Colonic mucosa (tissue), 4 donors: ENCODE results near the gene NLRP6. TPM values are rescaled to one million over a fixed set of nuclear protein-coding genes. Genes with fewer than 3 reads are reported as not detected.

Source experiments
- DNase-seq: peaks from one replicate; pipeline ENCODE4 v3.0.0-alpha.2; 2020
- H3K27ac ChIP-seq: fragments of 200-600 bp; one replicate; pipeline ENCODE4 v1.8.0; 2021
- H3K27me3 ChIP-seq: fragments of 200-600 bp; one replicate; pipeline ENCODE4 v1.8.0; 2021
- H3K36me3 ChIP-seq: fragments of 200-600 bp; one replicate; pipeline ENCODE4 v1.8.0; 2021
- H3K4me1 ChIP-seq: fragments of 200-600 bp; one replicate; pipeline ENCODE4 v1.8.0; 2021; ENCODE audit warnings: mild to moderate bottlenecking
- H3K4me3 ChIP-seq: fragments of 200-600 bp; one replicate; pipeline ENCODE4 v1.8.0; 2021
- H3K9ac ChIP-seq, 2 donors: one replicate each; pipeline ENCODE4 v1.7.0; 2013; ENCODE audit warnings: control low read depth in 2 of 2, low read depth in 2 of 2, low read length in 2 of 2
- H3K9me3 ChIP-seq: fragments of 200-600 bp; one replicate; pipeline ENCODE4 v1.8.0; 2021
- CTCF ChIP-seq: fragments of 200-600 bp; IDR thresholded peaks from one replicate; pipeline ENCODE4 v1.8.0; 2022; ENCODE audit warnings: antibody characterized with exemption, mild to moderate bottlenecking
- intact Hi-C: fragments of 100-400 bp; cut with DNase I; formaldehyde crosslinking; loops from one replicate; pipeline ENCODE4 v1.14.1; 2022
- total RNA-seq, 2 donors: library from RNA; stranded (reverse); fragmentation: NEBNext Ultra II Directional in 1 of 2; extraction: Animal tissue kit (Norgen Biotek cat#: 25700) in 1 of 2; gene quantifications; one replicate each; pipeline ENCODE4 v1.2.1, GENCODE V29; 2021
- donor health status: healthy.
- donor health status: DM: no; HTN: no; CAD: no.
- donor health status: DM: no; HTN: no; CAD: no.

Gene NLRP6
- total RNA-seq, 2 donors from 2014 or later: 0.17 to 0.72 TPM

- intact Hi-C loops: no loop called here
- Histone ChIP-seq H3K9ac (no peak overlapping the region), H3K27me3 (peaks cover 3% of the 10 kb centered on the region), H3K4me3 (no peak overlapping the region), H3K27ac (no peak overlapping the region), H3K36me3 (no peaks in the 10 kb centered on the region), H3K4me1 (peaks cover 5% of the 10 kb centered on the region), H3K9me3 (no peaks in the 10 kb centered on the region)
- DNase-seq: no peak
- no peak for TF ChIP-seq CTCF
Measured at GRCh38 chr11:295351-296170, 17.4 kb downstream of the NLRP6 start.

- H3K9ac ChIP-seq: no peak overlapping the region
- H3K4me3 ChIP-seq: no peak overlapping the region
- intact Hi-C loops: no loop called here
- no peak for TF ChIP-seq CTCF
- H3K27me3 ChIP-seq: peaks cover 3% of the 10 kb centered on the region
- H3K36me3 ChIP-seq: no peaks in the 10 kb centered on the region
- DNase-seq: no peak
- no peak overlapping the region for H3K27ac ChIP-seq
- no peaks in the 10 kb centered on the region for H3K9me3 ChIP-seq
- peaks cover 5% of the 10 kb centered on the region for H3K4me1 ChIP-seq
Measured at GRCh38 chr11:296171-297050, 18.2 kb downstream of the NLRP6 start.

- DNase-seq: no peak
- no peak overlapping the region for H3K27ac ChIP-seq
Measured at GRCh38 chr11:297051-297585, 18.9 kb downstream of the NLRP6 start.

GRCh38 chr11:297586-298405 is 19.6 kb downstream of the NLRP6 start:
- H3K9ac ChIP-seq: peak overlapping the region in 1 of 2 donors; percentile 35
- no peak for TF ChIP-seq CTCF
- H3K27me3 ChIP-seq: peaks cover 3% of the 10 kb centered on the region
- no peaks in the 10 kb centered on the region for H3K9me3 ChIP-seq
- H3K4me1 ChIP-seq: peaks cover 5% of the 10 kb centered on the region
- no peak for DNase-seq
- no peak overlapping the region for H3K27ac ChIP-seq
- intact Hi-C loops: no loop called here
- H3K4me3 ChIP-seq: no peak overlapping the region
- H3K36me3 ChIP-seq: no peaks in the 10 kb centered on the region

More at GRCh38 chr11:297051-297585, 18.9 kb downstream of the NLRP6 start:
- H3K9me3 ChIP-seq: no peaks in the 10 kb centered on the region
- H3K4me3 ChIP-seq: no peak overlapping the region
- intact Hi-C loops: no loop called here
- H3K27me3 ChIP-seq: peaks cover 3% of the 10 kb centered on the region
- H3K4me1 ChIP-seq: peaks cover 5% of the 10 kb centered on the region
- H3K36me3 ChIP-seq: no peaks in the 10 kb centered on the region
- TF ChIP-seq CTCF: no peak
- H3K9ac ChIP-seq: no peak overlapping the region
